Measurements from ENCODE around the gene C22orf23.

DNA sequence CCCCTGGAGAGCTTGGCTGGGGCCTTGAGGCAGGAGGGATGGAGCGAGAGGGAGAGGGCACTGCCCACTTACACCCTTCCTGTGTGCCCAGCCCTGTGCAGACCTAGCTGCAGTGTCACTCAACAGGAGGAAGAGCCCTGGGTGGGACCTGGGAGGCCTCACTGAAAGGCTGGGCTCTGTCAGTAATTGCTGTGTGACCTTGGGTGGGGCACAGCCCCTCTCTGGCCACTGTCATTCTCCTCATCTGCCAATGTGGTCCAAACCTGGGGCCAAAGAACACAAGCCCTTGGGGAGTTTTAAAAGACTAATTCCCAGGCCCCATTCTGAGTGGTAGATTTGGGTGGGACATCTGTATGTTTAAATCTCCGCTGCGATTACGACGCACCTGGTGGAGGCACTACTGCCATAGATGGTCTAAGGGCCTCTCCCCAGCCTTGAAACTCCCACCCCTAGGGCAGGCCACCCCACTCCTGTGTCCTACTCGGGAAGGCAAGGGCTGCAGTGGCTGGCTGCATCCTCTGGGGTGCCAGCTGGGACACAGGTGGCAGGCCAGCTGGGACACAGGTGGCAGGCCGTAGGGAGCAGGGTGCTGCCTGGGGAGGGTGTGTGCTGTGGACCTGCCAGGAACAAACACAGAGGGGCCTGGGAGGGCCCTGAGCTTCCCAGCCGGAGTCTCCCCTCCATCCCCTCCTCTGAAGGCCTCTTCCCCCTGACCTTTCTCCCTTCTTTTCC is 43.3 kb upstream of the C22orf23 start:
- no peak for TF ChIP-seq FOXA1 (IDR thresholded peaks at IDR 0.05)
- TF ChIP-seq SP1 (IDR thresholded peaks at IDR 0.05), result no peak
- TF ChIP-seq L3MBTL2 (conservative IDR thresholded peaks at IDR 0.05), result no peak
- no peak for TF ChIP-seq TARDBP (IDR thresholded peaks at IDR 0.05)
- no peak for TF ChIP-seq FOXM1 (IDR thresholded peaks at IDR 0.05; ENCODE audit: borderline replicate concordance)
- no peak for TF ChIP-seq BHLHE40 (IDR thresholded peaks at IDR 0.05; ENCODE audit: borderline replicate concordance)
- no peak for TF ChIP-seq NFRKB (IDR thresholded peaks at IDR 0.05)
- no peak for TF ChIP-seq ARNT (IDR thresholded peaks at IDR 0.05)
- no peak for TF ChIP-seq HDGF (IDR thresholded peaks at IDR 0.05; ENCODE audit: borderline replicate concordance)

Measured in HEK293T (cell line).